Measurements from ENCODE around the gene PCNT. TPM values are rescaled to one million over a fixed set of nuclear protein-coding genes. Genes with fewer than 3 reads are reported as not detected.

The PCNT gene
- total RNA-seq, 3 donors from 2014 or later (not counting 1 experiment from before 2014, with no cell fraction given): 83.6 to 94.9 (median 84.0) TPM

GRCh38 chr21:46379105-46379504, 55.1 kb downstream of the PCNT start:
- H3K4me1 ChIP-seq (ENCODE audit: control insufficient read depth, insufficient read depth, low read length): no peaks in the 10 kb centered on the region
- peaks cover 2% of the 10 kb centered on the region for H3K36me3 ChIP-seq (ENCODE audit: control insufficient read depth, insufficient read depth, low read length)
- 95% methylated on average over 19 of the region's 19 CpGs for WGBS (ENCODE audit: insufficient coverage)
- Mint-ChIP-seq H3K4me1 (peaks cover under 1 to 11% of the 10 kb centered on the region in 2 donors), H3K4me3 (no peak overlapping the region), H3K36me3 (peaks cover 7% of the 10 kb centered on the region), H3K27me3 (ENCODE audit: low read depth in 2 of 2) (no peaks in the 10 kb centered on the region), H3K27ac (no peak overlapping the region), H3K9me3 (no peaks in the 10 kb centered on the region)
- H3K27me3 ChIP-seq (ENCODE audit: control insufficient read depth, insufficient read depth, low read length): no peaks in the 10 kb centered on the region
- no peak overlapping the region for H3K27ac ChIP-seq (ENCODE audit: low read length)
- H3K9me3 ChIP-seq (ENCODE audit: control insufficient read depth, insufficient read depth, low read length): no peaks in the 10 kb centered on the region
- intact Hi-C loops (cut with micrococcal nuclease): no loop called here
- no peak for TF ChIP-seq CTCF (IDR thresholded peaks at IDR 0.05)
- H3K4me3 ChIP-seq (ENCODE audit: low read length): no peak overlapping the region
- DNase-seq (no peak), ATAC-seq (no peak)

GRCh38 chr21:46379691-46380090, 55.7 kb downstream of the PCNT start:
- H3K4me3 ChIP-seq (ENCODE audit: low read length): no peak overlapping the region
- Mint-ChIP-seq H3K4me1 (peaks cover 6 to 11% of the 10 kb centered on the region in 2 donors), H3K4me3 (no peak overlapping the region), H3K27me3 (ENCODE audit: low read depth in 2 of 2) (no peaks in the 10 kb centered on the region), H3K9me3 (no peaks in the 10 kb centered on the region), H3K27ac (no peak overlapping the region), H3K36me3 (peaks cover 7% of the 10 kb centered on the region)
- H3K9me3 ChIP-seq (ENCODE audit: control insufficient read depth, insufficient read depth, low read length): no peaks in the 10 kb centered on the region
- intact Hi-C loops (cut with micrococcal nuclease): no loop called here
- no peaks in the 10 kb centered on the region for H3K4me1 ChIP-seq (ENCODE audit: control insufficient read depth, insufficient read depth, low read length)
- DNase-seq (no peak), ATAC-seq (no peak)
- TF ChIP-seq CTCF (IDR thresholded peaks at IDR 0.05): no peak
- H3K27me3 ChIP-seq (ENCODE audit: control insufficient read depth, insufficient read depth, low read length): no peaks in the 10 kb centered on the region
- H3K27ac ChIP-seq (ENCODE audit: low read length): no peak overlapping the region
- WGBS (ENCODE audit: insufficient coverage): 93% methylated on average over 9 of the region's 9 CpGs
- H3K36me3 ChIP-seq (ENCODE audit: control insufficient read depth, insufficient read depth, low read length): peaks cover 2% of the 10 kb centered on the region

GRCh38 chr21:46381541-46381940, 57.6 kb downstream of the PCNT start:
- intact Hi-C loops (cut with micrococcal nuclease): no loop called here
- Histone ChIP-seq H3K27ac (ENCODE audit: low read length) (no peak overlapping the region), H3K4me3 (ENCODE audit: low read length) (no peak overlapping the region), H3K9me3 (ENCODE audit: control insufficient read depth, insufficient read depth, low read length) (no peaks in the 10 kb centered on the region), H3K36me3 (ENCODE audit: control insufficient read depth, insufficient read depth, low read length) (peaks cover 10% of the 10 kb centered on the region), H3K27me3 (ENCODE audit: control insufficient read depth, insufficient read depth, low read length) (no peaks in the 10 kb centered on the region), H3K4me1 (ENCODE audit: control insufficient read depth, insufficient read depth, low read length) (no peaks in the 10 kb centered on the region)
- TF ChIP-seq CTCF (IDR thresholded peaks at IDR 0.05): no peak
- Mint-ChIP-seq H3K4me1 (peaks cover 11 to 15% of the 10 kb centered on the region in 2 donors), H3K4me3 (no peak overlapping the region), H3K9me3 (no peaks in the 10 kb centered on the region), H3K36me3 (peaks cover 7% of the 10 kb centered on the region), H3K27ac (no peak overlapping the region), H3K27me3 (ENCODE audit: low read depth in 2 of 2) (no peaks in the 10 kb centered on the region)
- DNase-seq (no peak), ATAC-seq (no peak)
- 94% methylated on average over 5 of the region's 5 CpGs for WGBS (ENCODE audit: insufficient coverage)

GRCh38 chr21:46384556-46384955, 60.6 kb downstream of the PCNT start:
- 97% methylated on average over 24 of the region's 24 CpGs for WGBS (ENCODE audit: insufficient coverage)
- Histone ChIP-seq H3K4me1 (ENCODE audit: control insufficient read depth, insufficient read depth, low read length) (no peaks in the 10 kb centered on the region), H3K4me3 (ENCODE audit: low read length) (no peak overlapping the region), H3K36me3 (ENCODE audit: control insufficient read depth, insufficient read depth, low read length) (peaks cover 16% of the 10 kb centered on the region), H3K27me3 (ENCODE audit: control insufficient read depth, insufficient read depth, low read length) (no peaks in the 10 kb centered on the region), H3K9me3 (ENCODE audit: control insufficient read depth, insufficient read depth, low read length) (no peaks in the 10 kb centered on the region), H3K27ac (ENCODE audit: low read length) (no peak overlapping the region)
- no peak overlapping the region for H3K27ac Mint-ChIP-seq
- no peak for DNase-seq
- peaks cover 17 to 20% of the 10 kb centered on the region in 2 donors for H3K4me1 Mint-ChIP-seq
- ATAC-seq: no peak
- intact Hi-C loops (cut with micrococcal nuclease): no loop called here
- TF ChIP-seq CTCF (IDR thresholded peaks at IDR 0.05): no peak
- no peaks in the 10 kb centered on the region for H3K27me3 Mint-ChIP-seq (ENCODE audit: low read depth in 2 of 2)
- no peaks in the 10 kb centered on the region for H3K9me3 Mint-ChIP-seq
- H3K36me3 Mint-ChIP-seq: peaks cover 7% of the 10 kb centered on the region
- no peak overlapping the region for H3K4me3 Mint-ChIP-seq

All from natural killer cell (primary cell).